C4-2B (cell line): ENCODE data around the gene STXBP1.

Source experiments
- H3K27ac ChIP-seq: fragments of 450-650 bp; 2 replicates; pipeline ENCODE4 v1.5.1; 2017
- CTCF ChIP-seq: fragments of 450-650 bp; conservative IDR thresholded peaks from 2 replicates; pipeline ENCODE4 v1.5.1; 2017; ENCODE audit warnings: mild to moderate bottlenecking
- ZFX ChIP-seq: fragments of 450-650 bp; IDR thresholded peaks from 2 replicates; pipeline ENCODE4 v1.6.1; 2017

The STXBP1 gene

GRCh38 chr9:127650518-127650917, 38.4 kb downstream of the STXBP1 start:
- TF ChIP-seq ZFX = no peak
- TF ChIP-seq CTCF = no peak
- no peak overlapping the region for H3K27ac ChIP-seq

- no peak for TF ChIP-seq ZFX
- TF ChIP-seq CTCF = no peak
Measured at GRCh38 chr9:127651697-127652610, 39.9 kb downstream of the STXBP1 start.

GRCh38 chr9:127652733-127653132, 40.7 kb downstream of the STXBP1 start:
- TF ChIP-seq CTCF (no peak), ZFX (no peak)
- H3K27ac ChIP-seq = no peak overlapping the region

More at GRCh38 chr9:127651697-127652610, 39.9 kb downstream of the STXBP1 start:
- H3K27ac ChIP-seq = no peak overlapping the region

GRCh38 chr9:127654619-127655018, 42.5 kb downstream of the STXBP1 start:
- TF ChIP-seq ZFX = no peak
- no peak for TF ChIP-seq CTCF
- no peak overlapping the region for H3K27ac ChIP-seq

- no peak for TF ChIP-seq ZFX
- no peak for TF ChIP-seq CTCF
- H3K27ac ChIP-seq = no peak overlapping the region
Measured at GRCh38 chr9:127658428-127658827, 46.4 kb downstream of the STXBP1 start.

- H3K27ac ChIP-seq = no peak overlapping the region
- no peak for TF ChIP-seq CTCF
- TF ChIP-seq ZFX = no peak
Measured at GRCh38 chr9:127660886-127661741, 49.0 kb downstream of the STXBP1 start.

GRCh38 chr9:127662617-127663016, 50.5 kb downstream of the STXBP1 start:
- TF ChIP-seq CTCF (no peak), ZFX (no peak)
- H3K27ac ChIP-seq = no peak overlapping the region
